Sigmoid colon (tissue), 7 donors: ENCODE results near the gene AGXT. TPM values are rescaled to one million over a fixed set of nuclear protein-coding genes. Genes with fewer than 3 reads are reported as not detected.
A peak's percentile ranks its signal among the peaks of the same experiment; 100 is the strongest.

Experiments
- DNase-seq: peaks from one replicate; pipeline ENCODE4 v3.0.0-alpha.2; 2019
- H3K27ac ChIP-seq, 4 donors: fragments of 200-600 bp; sonication (generic); one replicate each; pipeline ENCODE4 v1.5.1; 2016 to 2019; ENCODE audit warnings: mild to moderate bottlenecking in 1 of 4
- H3K27me3 ChIP-seq, 3 donors: fragments of 200-600 bp; sonication (generic); one replicate each; pipeline ENCODE4 v1.5.1; 2019; ENCODE audit warnings: mild to moderate bottlenecking in 1 of 3
- H3K36me3 ChIP-seq, 4 donors: fragments of 200-600 bp; sonication (generic); one replicate each; pipeline ENCODE4 v1.5.1; 2016 to 2019
- H3K4me1 ChIP-seq, 4 donors: fragments of 200-600 bp; sonication (generic); one replicate each; pipeline ENCODE4 v1.5.1; 2017 to 2019
- H3K4me3 ChIP-seq, 4 donors: fragments of 200-600 bp; sonication (generic); one replicate each; pipeline ENCODE4 v1.5.1; 2017 to 2019; ENCODE audit warnings: mild to moderate bottlenecking in 2 of 4, moderate library complexity in 1 of 4
- H3K9me3 ChIP-seq, 4 donors: fragments of 200-600 bp in 3 of 4; sonication (generic) in 3 of 4; one replicate each; pipeline versions ENCODE4 v1.5.1 to v1.6.1; 2013 to 2019
- CTCF ChIP-seq, 4 experiments: fragments of 450-650 bp in 3 of 4; fragments of 200-600 bp in 1 of 4; IDR thresholded peaks; one replicate each; pipeline ENCODE4 v1.5.1; 2016 to 2019; ENCODE audit warnings: antibody characterized with exemption in 4 of 4, mild to moderate bottlenecking in 3 of 4, moderate library complexity in 2 of 4
- EP300 ChIP-seq, 4 donors: sonication (generic); formaldehyde crosslinking; IDR thresholded peaks; one replicate each; pipeline ENCODE4 v1.6.1; 2017; ENCODE audit warnings: antibody characterized with exemption in 4 of 4
- POLR2A ChIP-seq, 2 donors: fragments of 450-650 bp; IDR thresholded peaks; one replicate each; pipeline ENCODE4 v1.6.1; 2016; ENCODE audit warnings: antibody characterized with exemption in 2 of 2, mild to moderate bottlenecking in 2 of 2, moderate library complexity in 2 of 2
- POLR2AphosphoS5 ChIP-seq, 4 donors: sonication (generic); formaldehyde crosslinking; IDR thresholded peaks; one replicate each; pipeline ENCODE4 v1.6.1; 2017; ENCODE audit warnings: antibody characterized with exemption in 4 of 4
- WGBS, 2 donors: extraction: QIAGEN DNeasy Blood & Tissue Kit; methylation state at CpG; one replicate each; pipeline ENCODE4 v1.1.7; 2013; 5-methylcytosine and 5-hydroxymethylcytosine counted together
- intact Hi-C: fragments of 100-400 bp; cut with DNase I; formaldehyde crosslinking; loops from one replicate; pipeline ENCODE4 v1.15.1; 2023
- polyA plus RNA-seq, 3 donors: library from polyadenylated mRNA; stranded (reverse); fragments of 200-250 nt; gene quantifications; one replicate each; pipeline ENCODE4 v1.2.3, GENCODE V29; 2013
- total RNA-seq, 4 donors: library from RNA; depleted of rRNA; stranded (reverse); fragments of >200 nt; gene quantifications; one replicate each; pipeline ENCODE4 v1.1.0, GENCODE V29; 2016
- donor health status: healthy with polysubstance abuse.
- donor health status: Bipolar disorder and iron deficiency.
- donor health status: healthy.

Gene AGXT
- total and polyA plus RNA-seq, 7 donors, result 0.60 to 2.4 (median 1.6) TPM; not detected in 4

- TF ChIP-seq EP300 (IDR thresholded peaks at IDR 0.05) (no peak), CTCF (IDR thresholded peaks at IDR 0.05) (no peak), POLR2A (IDR thresholded peaks at IDR 0.05) (no peak), POLR2AphosphoS5 (IDR thresholded peaks at IDR 0.05) (no peak)
- H3K4me3 ChIP-seq, result no peak overlapping the region
- H3K9me3 ChIP-seq, result no peaks in the 10 kb centered on the region
- H3K27me3 ChIP-seq, result peaks cover 5 to 51% (median 14%) of the 10 kb centered on the region in 3 donors
- no peak overlapping the region for H3K27ac ChIP-seq
- H3K36me3 ChIP-seq, result no peaks in the 10 kb centered on the region
- intact Hi-C loops, result no loop called here
- DNase-seq, result no peak
- H3K4me1 ChIP-seq, result peaks cover 0 to 9% (median 7%) of the 10 kb centered on the region in 4 donors
- 48 to 73% methylated on average over 17 of the region's 17 CpGs for WGBS, 2 donors
Measured at GRCh38 chr2:240909216-240909974, 40.8 kb downstream of the AGXT start.

GRCh38 chr2:240911641-240912265 lies 43.1 kb downstream of the AGXT start:
- Histone ChIP-seq H3K9me3 (no peaks in the 10 kb centered on the region), H3K36me3 (no peaks in the 10 kb centered on the region), H3K4me1 (peaks cover 0 to 24% (median 14%) of the 10 kb centered on the region in 4 donors), H3K4me3 (no peak overlapping the region), H3K27ac (no peak overlapping the region), H3K27me3 (peaks cover 13 to 58% (median 24%) of the 10 kb centered on the region in 3 donors)
- intact Hi-C loops, result no loop called here
- TF ChIP-seq CTCF (IDR thresholded peaks at IDR 0.05) (no peak), EP300 (IDR thresholded peaks at IDR 0.05) (no peak), POLR2A (IDR thresholded peaks at IDR 0.05) (no peak), POLR2AphosphoS5 (IDR thresholded peaks at IDR 0.05) (no peak)
- no peak for DNase-seq
- 75 to 80% methylated on average over 20 of the region's 20 CpGs for WGBS, 2 donors

GRCh38 chr2:240912878-240913809 lies 44.5 kb downstream of the AGXT start:
- DNase-seq, result no peak
- H3K4me3 ChIP-seq, result no peak overlapping the region
- H3K9me3 ChIP-seq, result no peaks in the 10 kb centered on the region
- H3K27me3 ChIP-seq, result peaks cover 8 to 51% (median 24%) of the 10 kb centered on the region in 3 donors
- peaks cover 0 to 25% (median 14%) of the 10 kb centered on the region in 4 donors for H3K4me1 ChIP-seq
- TF ChIP-seq POLR2A (IDR thresholded peaks at IDR 0.05) (no peak), CTCF (IDR thresholded peaks at IDR 0.05) (no peak), POLR2AphosphoS5 (IDR thresholded peaks at IDR 0.05) (no peak), EP300 (IDR thresholded peaks at IDR 0.05) (no peak)
- 84% methylated on average over 21 of the region's 21 CpGs for WGBS, 2 donors
- no peak overlapping the region for H3K27ac ChIP-seq
- intact Hi-C loops, result no loop called here
- no peaks in the 10 kb centered on the region for H3K36me3 ChIP-seq

- H3K4me3 ChIP-seq, result no peak overlapping the region
- WGBS, 2 donors, result 48 to 52% methylated on average over 36 of the region's 36 CpGs
- TF ChIP-seq CTCF (IDR thresholded peaks at IDR 0.05) (peak in 3 of 4 experiments; percentile 43 to 68 (median 54)), EP300 (IDR thresholded peaks at IDR 0.05) (no peak), POLR2A (IDR thresholded peaks at IDR 0.05) (no peak)
- intact Hi-C loops, result no loop called here
- H3K4me1 ChIP-seq, result peaks cover 0 to 25% (median 14%) of the 10 kb centered on the region in 4 donors
- DNase-seq, result peak; percentile 76
- no peaks in the 10 kb centered on the region for H3K9me3 ChIP-seq
- H3K36me3 ChIP-seq, result no peaks in the 10 kb centered on the region
- H3K27me3 ChIP-seq, result peaks cover 8 to 51% (median 24%) of the 10 kb centered on the region in 3 donors
- no peak overlapping the region for H3K27ac ChIP-seq
Measured at GRCh38 chr2:240913810-240914644, 45.4 kb downstream of the AGXT start.
